Kidney tubule cell (primary cell): Measurements from ENCODE around the gene FGD5.

Experiments used
- DNase-seq: peaks from one replicate; pipeline ENCODE4 v3.0.0-alpha.2; 2018; ENCODE audit warnings: low spot score

The FGD5 gene

GRCh38 chr3:14852058-14852594 lies 33.4 kb downstream of the FGD5 start:
- no peak for DNase-seq

- no peak for DNase-seq
These were observed 34.0 kb downstream of the FGD5 start for GRCh38 chr3:14852717-14853116.

- DNase-seq: no peak
These were observed 34.6 kb downstream of the FGD5 start for GRCh38 chr3:14853271-14853951.

GRCh38 chr3:14857506-14857905 lies 38.7 kb downstream of the FGD5 start:
- DNase-seq: no peak

- DNase-seq: no peak
These were observed 39.3 kb downstream of the FGD5 start for GRCh38 chr3:14858105-14858504.

GRCh38 chr3:14859880-14860279 lies 41.1 kb downstream of the FGD5 start:
- no peak for DNase-seq

- DNase-seq: no peak
These were observed 42.3 kb downstream of the FGD5 start for GRCh38 chr3:14861031-14861430.

- no peak for DNase-seq
These were observed 42.9 kb downstream of the FGD5 start for GRCh38 chr3:14861446-14862302.

GRCh38 chr3:14862303-14862660 lies 43.5 kb downstream of the FGD5 start:
- DNase-seq: no peak

GRCh38 chr3:14862661-14863230 lies 44.0 kb downstream of the FGD5 start:
- no peak for DNase-seq

- DNase-seq: no peak
These were observed 44.8 kb downstream of the FGD5 start for GRCh38 chr3:14863333-14864100.

- no peak for DNase-seq
These were observed 45.4 kb downstream of the FGD5 start for GRCh38 chr3:14864131-14864530.

- DNase-seq: no peak
These were observed 47.9 kb downstream of the FGD5 start for GRCh38 chr3:14866627-14867026.

GRCh38 chr3:14867936-14868570 lies 49.3 kb downstream of the FGD5 start:
- DNase-seq: no peak

- DNase-seq: no peak
These were observed 51.4 kb downstream of the FGD5 start for GRCh38 chr3:14869917-14870782.

GRCh38 chr3:14870783-14871060 lies 52.0 kb downstream of the FGD5 start:
- no peak for DNase-seq

- DNase-seq: no peak
These were observed 52.9 kb downstream of the FGD5 start for GRCh38 chr3:14871456-14872200.

GRCh38 chr3:14872706-14873105 lies 53.9 kb downstream of the FGD5 start:
- DNase-seq: no peak

- no peak for DNase-seq
These were observed 56.0 kb downstream of the FGD5 start for GRCh38 chr3:14874784-14875183.
